RWPE2 (cell line): ENCODE results near the gene SHROOM3.

Source experiments
- ATAC-seq: fragments of 200-7000 bp; cut with Tn5 transposase; 3 replicates; pipeline ENCODE4 v1.9.1; 2021; ENCODE audit warnings: low read depth
- DNase-seq: peaks from one replicate; pipeline ENCODE4 v3.0.0-alpha.2; 2020; ENCODE audit warnings: low spot score
- H3K27ac ChIP-seq: fragments of 450-650 bp; 2 replicates; pipeline ENCODE4 v1.5.1; 2017; ENCODE audit warnings: mild to moderate bottlenecking; ENCODE audit not compliant: poor library complexity, severe bottlenecking
- H3K27me3 ChIP-seq: fragments of 250-450 bp; sonication (Bioruptor Pico); 2 replicates; pipeline ENCODE4 v1.5.1; 2021; ENCODE audit warnings: mild to moderate bottlenecking, moderate library complexity; ENCODE audit not compliant: insufficient read depth, poor library complexity, severe bottlenecking
- H3K36me3 ChIP-seq: fragments of 250-450 bp; sonication (Bioruptor Pico); 2 replicates; pipeline ENCODE4 v1.5.1; 2020; ENCODE audit warnings: low read depth, mild to moderate bottlenecking, moderate library complexity
- H3K4me1 ChIP-seq: fragments of 250-450 bp; sonication (Bioruptor Pico); 2 replicates; pipeline ENCODE4 v1.5.1; 2021; ENCODE audit warnings: mild to moderate bottlenecking, moderate library complexity; ENCODE audit not compliant: insufficient read depth, poor library complexity, severe bottlenecking
- H3K4me3 ChIP-seq: fragments of 250-450 bp; sonication (Bioruptor Pico); 2 replicates; pipeline ENCODE4 v1.5.1; 2021; ENCODE audit warnings: mild to moderate bottlenecking, moderate library complexity; ENCODE audit not compliant: severe bottlenecking
- H3K9me3 ChIP-seq: fragments of 250-450 bp; sonication (Bioruptor Pico); 2 replicates; pipeline ENCODE4 v1.5.1; 2021; ENCODE audit warnings: mild to moderate bottlenecking, moderate library complexity; ENCODE audit not compliant: severe bottlenecking
- TF ChIP-seq, protein P1 (sequence below): fragments of 450-650 bp; IDR thresholded peaks from one replicate; pipeline ENCODE4 v1.5.1; 2017; ENCODE audit warnings: mild to moderate bottlenecking, moderate library complexity; ENCODE audit not compliant: poor library complexity, severe bottlenecking

The SHROOM3 gene

DNA sequence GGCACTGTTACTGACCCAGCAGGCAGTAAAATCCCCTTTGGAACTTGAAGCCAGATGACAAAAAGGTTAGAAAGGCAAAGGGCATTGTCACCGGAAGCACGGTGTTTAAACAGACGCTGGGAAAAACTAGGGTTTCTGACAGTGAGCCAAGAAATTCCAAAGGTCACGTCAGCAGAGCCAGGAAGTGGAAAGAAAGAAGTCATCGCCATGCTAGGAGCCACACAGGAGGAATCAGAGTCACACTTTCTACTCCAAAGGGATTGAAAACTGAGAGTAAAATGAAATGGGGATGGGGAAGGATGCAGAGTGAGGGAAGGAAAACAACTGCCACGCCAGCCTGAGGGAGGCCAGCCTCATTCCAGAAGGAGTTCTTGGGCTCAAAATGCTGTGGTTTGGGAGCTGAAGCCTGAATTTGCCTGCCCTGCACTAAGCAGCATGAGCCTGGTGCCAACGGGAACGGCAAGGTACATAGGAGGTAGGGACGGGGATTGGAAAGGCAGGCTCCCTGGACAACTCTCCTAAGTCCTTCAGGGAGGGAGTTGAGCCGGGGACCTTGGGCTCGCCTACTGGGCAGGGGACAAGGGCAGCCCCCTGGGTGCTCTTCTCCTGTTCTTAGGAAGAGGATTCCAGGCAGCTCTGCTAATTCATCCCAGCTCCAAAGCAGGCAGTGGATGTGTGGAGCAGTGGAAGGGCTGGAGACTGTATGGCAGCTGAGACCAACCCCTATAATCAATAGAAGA, 396.1 kb downstream of the SHROOM3 start:
- ATAC-seq (peak; percentile 86), DNase-seq (no peak)
- Histone ChIP-seq H3K27me3 (no peaks in the 10 kb centered on the region), H3K4me3 (no peak overlapping the region), H3K9me3 (peaks cover 2% of the 10 kb centered on the region), H3K4me1 (peaks cover 18% of the 10 kb centered on the region), H3K27ac (peak overlapping the region; percentile 27), H3K36me3 (no peaks in the 10 kb centered on the region)
- TF ChIP-seq, protein P1, sequence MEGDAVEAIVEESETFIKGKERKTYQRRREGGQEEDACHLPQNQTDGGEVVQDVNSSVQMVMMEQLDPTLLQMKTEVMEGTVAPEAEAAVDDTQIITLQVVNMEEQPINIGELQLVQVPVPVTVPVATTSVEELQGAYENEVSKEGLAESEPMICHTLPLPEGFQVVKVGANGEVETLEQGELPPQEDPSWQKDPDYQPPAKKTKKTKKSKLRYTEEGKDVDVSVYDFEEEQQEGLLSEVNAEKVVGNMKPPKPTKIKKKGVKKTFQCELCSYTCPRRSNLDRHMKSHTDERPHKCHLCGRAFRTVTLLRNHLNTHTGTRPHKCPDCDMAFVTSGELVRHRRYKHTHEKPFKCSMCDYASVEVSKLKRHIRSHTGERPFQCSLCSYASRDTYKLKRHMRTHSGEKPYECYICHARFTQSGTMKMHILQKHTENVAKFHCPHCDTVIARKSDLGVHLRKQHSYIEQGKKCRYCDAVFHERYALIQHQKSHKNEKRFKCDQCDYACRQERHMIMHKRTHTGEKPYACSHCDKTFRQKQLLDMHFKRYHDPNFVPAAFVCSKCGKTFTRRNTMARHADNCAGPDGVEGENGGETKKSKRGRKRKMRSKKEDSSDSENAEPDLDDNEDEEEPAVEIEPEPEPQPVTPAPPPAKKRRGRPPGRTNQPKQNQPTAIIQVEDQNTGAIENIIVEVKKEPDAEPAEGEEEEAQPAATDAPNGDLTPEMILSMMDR = no peak

DNA sequence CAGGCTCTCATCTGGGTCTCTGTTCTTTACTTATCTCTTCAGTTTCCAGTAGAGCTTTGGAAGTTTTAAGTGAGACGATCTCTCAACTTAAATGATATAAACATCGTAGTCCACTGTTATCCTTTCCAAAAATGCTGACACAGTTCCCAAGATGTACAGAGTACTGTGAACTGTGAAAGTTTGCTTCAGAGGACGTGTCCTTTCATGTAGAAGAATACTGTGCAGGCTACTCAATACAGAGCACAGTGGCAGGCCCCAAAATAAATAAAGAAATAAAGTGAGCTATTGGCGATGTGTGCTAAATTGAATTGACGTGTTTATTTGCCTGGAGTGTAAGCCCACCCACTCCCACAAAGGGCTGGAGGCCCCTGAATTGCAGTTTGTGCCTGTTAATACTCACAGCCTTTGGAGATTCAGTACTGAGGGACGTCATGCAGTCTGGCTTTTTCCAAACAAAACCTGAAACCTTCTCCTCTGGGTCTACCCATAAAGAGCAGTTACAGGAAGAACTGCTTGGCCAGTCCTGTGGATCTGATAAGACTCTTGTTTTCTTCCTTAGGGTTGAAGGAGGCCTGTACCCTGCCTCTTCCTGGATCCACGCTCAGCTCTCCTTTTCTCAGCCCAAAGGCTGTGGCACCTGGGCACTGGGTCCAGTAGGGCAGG, 396.8 kb downstream of the SHROOM3 start:
- DNase-seq (no peak), ATAC-seq (no peak)
- Histone ChIP-seq H3K36me3 (no peaks in the 10 kb centered on the region), H3K9me3 (peaks cover 2% of the 10 kb centered on the region), H3K27ac (peak overlapping the region; percentile 27), H3K4me1 (peaks cover 18% of the 10 kb centered on the region), H3K4me3 (no peak overlapping the region), H3K27me3 (no peaks in the 10 kb centered on the region)
- TF ChIP-seq, protein P1 = no peak
